ENCODE data around the gene BPHL.
"Not testable (repeated sequence)": the region's sequence is repeated elsewhere in the genome, so short reads cannot be mapped to it uniquely, and the experiment has no call there.

BPHL gene

DNA sequence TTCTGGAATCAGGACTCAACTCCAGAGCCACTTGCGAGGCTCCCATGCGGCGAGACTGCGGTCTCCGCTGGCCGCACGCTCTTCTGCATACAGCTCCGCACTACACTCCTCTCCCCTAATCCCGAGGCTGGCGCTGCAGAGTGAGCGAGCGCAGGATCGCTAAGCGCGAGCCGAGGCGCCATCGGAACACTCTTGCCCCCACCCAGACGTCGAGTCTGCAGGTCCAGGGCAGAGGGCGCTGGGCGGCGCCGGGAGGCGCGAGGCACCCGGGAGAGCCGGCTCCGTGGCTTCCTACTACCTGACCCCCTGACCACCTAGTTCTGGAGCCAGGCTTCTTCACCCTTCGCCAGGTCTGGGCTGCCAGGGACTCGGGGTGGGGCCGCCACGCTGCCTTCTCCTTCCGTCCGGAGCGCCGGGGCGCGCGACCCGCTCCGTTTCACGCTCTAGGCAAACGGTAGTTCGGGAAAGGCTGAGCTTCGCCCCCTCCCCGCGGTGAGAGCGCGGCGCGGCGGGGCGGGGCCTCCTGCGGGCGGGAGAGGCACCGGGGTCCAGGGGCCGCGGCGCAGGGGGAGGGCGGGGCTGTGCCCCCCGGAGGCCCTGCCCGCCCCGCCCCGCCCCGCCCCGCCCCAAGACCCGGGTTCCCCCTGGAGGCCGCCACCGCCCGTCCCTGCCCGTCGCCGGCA, 44.2 kb downstream of the BPHL start:
- Histone ChIP-seq H3K9ac (ENCODE audit: low read depth in 1 of 2, low read length in 2 of 2) (peak overlapping the region; percentile 58 to 80), H3K36me3 (ENCODE audit: control insufficient read depth in 1 of 2, insufficient read depth in 2 of 2, low read length in 2 of 2) (no peaks in the 10 kb centered on the region), H3K9me3 (ENCODE audit: control insufficient read depth in 1 of 2, low read length in 2 of 2) (no peaks in the 10 kb centered on the region), H3K4me3 (ENCODE audit: low read depth in 1 of 2, low read length in 2 of 2) (peak overlapping the region; percentile 59 to 79), H3K4me1 (ENCODE audit: control insufficient read depth in 1 of 2, insufficient read depth in 2 of 2, low read length in 2 of 2) (peaks cover 20 to 21% of the 10 kb centered on the region in 2 donors), H3K27ac (ENCODE audit: low read depth, low read length) (peak overlapping the region; percentile 89), H3K27me3 (ENCODE audit: control insufficient read depth in 1 of 2, insufficient read depth in 2 of 2, low read length in 2 of 2) (no peaks in the 10 kb centered on the region)

DNA sequence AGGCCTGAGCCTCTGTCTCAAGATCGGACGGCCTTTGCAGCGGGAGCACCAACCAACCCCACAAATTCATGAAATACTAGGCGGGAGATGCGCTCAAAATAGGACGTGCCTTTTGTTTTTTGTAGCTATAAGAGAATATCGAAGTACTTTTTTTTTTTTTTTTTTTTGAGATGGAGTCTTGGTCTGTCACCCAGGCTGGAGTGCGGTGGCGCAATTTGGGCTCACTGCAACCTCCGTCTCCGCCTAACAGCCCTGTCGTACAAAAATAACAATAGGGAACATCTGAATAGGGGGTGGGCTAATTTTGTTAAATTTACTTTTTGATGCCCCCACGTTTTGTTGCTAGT, 44.7 kb downstream of the BPHL start:
- peak overlapping the region; percentile 58 to 72 for H3K9ac ChIP-seq (ENCODE audit: low read depth in 1 of 2, low read length in 2 of 2)
- no peaks in the 10 kb centered on the region for H3K36me3 ChIP-seq (ENCODE audit: control insufficient read depth in 1 of 2, insufficient read depth in 2 of 2, low read length in 2 of 2)
- H3K9me3 ChIP-seq (ENCODE audit: control insufficient read depth in 1 of 2, low read length in 2 of 2), result no peaks in the 10 kb centered on the region
- peak overlapping the region; percentile 45 to 59 for H3K4me3 ChIP-seq (ENCODE audit: low read depth in 1 of 2, low read length in 2 of 2)
- H3K4me1 ChIP-seq (ENCODE audit: control insufficient read depth in 1 of 2, insufficient read depth in 2 of 2, low read length in 2 of 2), result peaks cover 18 to 20% of the 10 kb centered on the region in 2 donors
- peak overlapping the region; percentile 18 for H3K27ac ChIP-seq (ENCODE audit: low read depth, low read length)
- H3K27me3 ChIP-seq (ENCODE audit: control insufficient read depth in 1 of 2, insufficient read depth in 2 of 2, low read length in 2 of 2), result no peaks in the 10 kb centered on the region

DNA sequence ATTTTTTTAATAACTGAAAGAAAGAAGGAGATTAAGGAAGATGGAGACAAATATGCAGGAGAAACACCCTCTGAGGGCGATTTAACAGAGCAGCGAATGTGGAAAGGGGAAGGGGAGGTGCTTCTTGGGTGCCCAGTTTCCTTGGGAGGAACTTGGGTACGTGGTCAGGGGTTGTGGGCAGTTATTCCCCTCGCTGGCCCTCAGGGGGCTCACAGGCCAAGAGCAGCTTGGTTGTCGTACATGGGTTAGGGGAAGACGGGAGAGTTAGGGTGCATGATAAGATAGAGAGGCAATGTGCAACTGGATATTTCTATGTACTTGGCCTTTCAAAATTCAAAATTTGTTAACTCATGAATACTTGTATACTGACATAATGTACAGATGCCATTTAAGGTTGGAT, 45.9 kb downstream of the BPHL start:
- Histone ChIP-seq H3K4me3 (ENCODE audit: low read depth in 1 of 2, low read length in 2 of 2) (no peak overlapping the region), H3K9ac (ENCODE audit: low read depth in 1 of 2, low read length in 2 of 2) (no peak overlapping the region), H3K27ac (ENCODE audit: low read depth, low read length) (no peak overlapping the region), H3K36me3 (ENCODE audit: control insufficient read depth in 1 of 2, insufficient read depth in 2 of 2, low read length in 2 of 2) (no peaks in the 10 kb centered on the region), H3K9me3 (ENCODE audit: control insufficient read depth in 1 of 2, low read length in 2 of 2) (no peaks in the 10 kb centered on the region), H3K4me1 (ENCODE audit: control insufficient read depth in 1 of 2, insufficient read depth in 2 of 2, low read length in 2 of 2) (peaks cover 12 to 16% of the 10 kb centered on the region in 2 donors), H3K27me3 (ENCODE audit: control insufficient read depth in 1 of 2, insufficient read depth in 2 of 2, low read length in 2 of 2) (no peaks in the 10 kb centered on the region)

DNA sequence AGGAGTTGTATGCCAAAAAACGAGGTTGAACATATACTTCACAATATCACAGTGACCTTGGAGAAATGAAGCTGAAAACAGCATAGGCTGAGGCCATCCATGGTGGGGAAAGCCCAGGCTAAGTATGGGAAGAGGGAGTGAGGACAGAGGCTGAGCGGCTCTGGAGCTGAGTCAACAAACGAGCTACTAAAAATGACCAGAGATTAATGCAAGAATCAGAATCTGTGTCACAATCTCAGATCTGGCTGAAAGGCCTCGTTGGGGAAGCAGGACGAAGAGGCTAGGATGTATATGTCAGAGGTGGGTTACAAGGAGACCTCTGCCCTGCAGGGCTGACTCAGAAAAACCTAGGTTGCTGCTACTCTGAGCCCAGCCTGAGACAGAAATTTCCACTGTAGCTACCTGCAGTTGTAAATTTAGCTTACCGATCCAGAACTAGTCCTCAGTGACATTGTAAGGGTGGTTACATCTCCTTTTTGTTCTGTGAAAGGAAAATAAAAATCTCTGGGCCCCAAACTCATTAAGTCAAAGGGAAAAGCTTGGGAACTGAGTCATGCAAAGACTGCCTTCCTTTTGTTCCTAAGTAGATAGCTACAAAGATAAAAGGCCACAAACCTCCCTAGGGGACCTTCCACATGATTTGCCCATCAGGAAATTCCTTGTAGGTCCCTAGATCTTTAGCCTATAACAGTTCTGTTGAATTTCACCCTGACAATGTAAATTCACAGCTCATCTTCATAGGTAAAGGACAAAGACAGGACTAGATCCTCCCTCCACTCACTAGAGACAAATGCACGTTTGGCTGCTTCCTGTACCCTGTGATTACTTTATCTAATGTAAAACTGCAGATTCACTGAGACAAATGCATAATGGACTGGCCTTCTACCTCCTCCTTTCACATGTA, 47.4 kb downstream of the BPHL start:
- Histone ChIP-seq H3K27me3 (ENCODE audit: control insufficient read depth in 1 of 2, insufficient read depth in 2 of 2, low read length in 2 of 2) (no peaks in the 10 kb centered on the region), H3K9ac (ENCODE audit: low read depth in 1 of 2, low read length in 2 of 2) (no peak overlapping the region), H3K27ac (ENCODE audit: low read depth, low read length) (no peak overlapping the region), H3K36me3 (ENCODE audit: control insufficient read depth in 1 of 2, insufficient read depth in 2 of 2, low read length in 2 of 2) (no peaks in the 10 kb centered on the region), H3K4me1 (ENCODE audit: control insufficient read depth in 1 of 2, insufficient read depth in 2 of 2, low read length in 2 of 2) (peaks cover 2 to 9% of the 10 kb centered on the region in 2 donors), H3K4me3 (ENCODE audit: low read depth in 1 of 2, low read length in 2 of 2) (no peak overlapping the region), H3K9me3 (ENCODE audit: control insufficient read depth in 1 of 2, low read length in 2 of 2) (no peaks in the 10 kb centered on the region)

DNA sequence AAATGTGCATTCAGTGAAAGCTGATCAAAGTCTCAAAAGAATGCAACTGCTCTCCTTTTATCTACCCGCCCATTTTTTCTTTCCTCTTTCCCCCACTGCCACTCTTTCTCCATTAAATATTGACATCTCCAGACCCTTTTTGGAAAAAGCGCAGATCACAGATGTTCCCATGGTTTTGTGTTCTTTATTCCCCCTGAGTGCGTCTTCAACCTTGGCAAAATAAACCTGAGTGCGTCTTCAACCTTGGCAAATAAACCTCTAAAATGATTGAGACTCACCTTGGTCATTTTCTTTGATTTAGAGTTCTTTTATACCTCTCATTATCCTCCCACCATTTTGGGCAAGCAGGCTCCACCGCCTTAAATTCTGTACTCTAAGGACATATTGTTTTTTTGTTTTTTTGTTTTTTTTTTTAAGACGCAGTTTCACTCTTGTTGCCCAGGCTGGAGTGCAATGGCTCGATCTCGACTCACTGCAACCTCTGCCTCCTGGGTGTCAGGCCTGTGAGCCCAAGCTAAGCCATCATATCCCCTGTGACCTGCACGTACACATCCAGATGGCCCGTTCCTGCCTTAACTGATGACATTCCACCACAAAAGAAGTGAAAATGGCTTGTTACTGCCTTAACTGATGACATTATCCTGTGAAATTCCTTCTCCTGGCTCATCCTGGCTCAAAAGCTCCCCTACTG, 48.2 kb downstream of the BPHL start:
- not testable (repeated sequence) for H3K9me3 ChIP-seq (ENCODE audit: control insufficient read depth in 1 of 2, low read length in 2 of 2); H3K27ac ChIP-seq (ENCODE audit: low read depth, low read length); H3K27me3 ChIP-seq (ENCODE audit: control insufficient read depth in 1 of 2, insufficient read depth in 2 of 2, low read length in 2 of 2); H3K4me3 ChIP-seq (ENCODE audit: low read depth in 1 of 2, low read length in 2 of 2); H3K36me3 ChIP-seq (ENCODE audit: control insufficient read depth in 1 of 2, insufficient read depth in 2 of 2, low read length in 2 of 2); H3K4me1 ChIP-seq (ENCODE audit: control insufficient read depth in 1 of 2, insufficient read depth in 2 of 2, low read length in 2 of 2); H3K9ac ChIP-seq (ENCODE audit: low read depth in 1 of 2, low read length in 2 of 2)

DNA sequence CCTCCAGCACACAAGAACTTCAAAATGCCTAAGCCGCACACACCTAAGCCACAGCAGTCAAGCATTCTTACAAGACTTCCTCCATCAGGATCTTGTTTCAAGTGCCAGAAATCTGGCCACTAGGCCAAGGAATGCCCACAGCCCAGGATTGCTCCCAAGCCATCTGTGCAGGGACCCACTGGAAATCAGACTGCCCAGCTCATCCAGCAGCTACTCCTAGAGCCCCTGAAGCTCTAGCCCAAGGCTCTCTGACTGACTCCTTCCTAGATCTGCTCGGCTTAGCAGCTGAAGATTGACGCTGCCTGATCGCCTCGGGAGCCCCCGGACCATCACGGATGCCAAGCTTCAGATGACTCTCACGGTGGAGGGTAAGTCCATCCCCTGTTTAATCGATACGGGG, 49.5 kb downstream of the BPHL start:
- H3K9ac ChIP-seq (ENCODE audit: low read depth in 1 of 2, low read length in 2 of 2); H3K27me3 ChIP-seq (ENCODE audit: control insufficient read depth in 1 of 2, insufficient read depth in 2 of 2, low read length in 2 of 2); H3K4me1 ChIP-seq (ENCODE audit: control insufficient read depth in 1 of 2, insufficient read depth in 2 of 2, low read length in 2 of 2); H3K36me3 ChIP-seq (ENCODE audit: control insufficient read depth in 1 of 2, insufficient read depth in 2 of 2, low read length in 2 of 2); H3K4me3 ChIP-seq (ENCODE audit: low read depth in 1 of 2, low read length in 2 of 2); H3K27ac ChIP-seq (ENCODE audit: low read depth, low read length); H3K9me3 ChIP-seq (ENCODE audit: control insufficient read depth in 1 of 2, low read length in 2 of 2): not testable (repeated sequence)

DNA sequence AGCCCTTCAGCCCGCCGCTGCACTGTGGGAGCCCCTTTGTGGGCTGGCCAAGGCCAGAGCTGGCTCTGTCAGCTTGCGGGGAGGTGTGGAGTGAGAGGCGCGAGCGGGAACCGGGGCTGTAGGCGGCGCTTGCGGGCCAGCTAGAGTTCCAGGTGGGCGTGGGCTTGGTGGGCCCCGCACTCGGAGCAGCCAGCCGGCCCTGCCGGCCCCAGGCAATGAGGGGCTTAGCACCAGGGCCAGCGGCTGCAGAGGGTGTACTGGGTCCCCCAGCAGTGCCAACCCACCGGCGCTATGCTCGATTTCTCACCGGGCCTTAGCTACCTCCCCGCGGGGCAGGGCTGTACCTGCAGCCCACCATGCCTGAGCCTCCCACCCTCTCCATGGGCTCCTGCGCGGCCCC, 52.2 kb downstream of the BPHL start:
- not testable (repeated sequence) for H3K9ac ChIP-seq (ENCODE audit: low read depth in 1 of 2, low read length in 2 of 2); H3K9me3 ChIP-seq (ENCODE audit: control insufficient read depth in 1 of 2, low read length in 2 of 2); H3K4me1 ChIP-seq (ENCODE audit: control insufficient read depth in 1 of 2, insufficient read depth in 2 of 2, low read length in 2 of 2); H3K27me3 ChIP-seq (ENCODE audit: control insufficient read depth in 1 of 2, insufficient read depth in 2 of 2, low read length in 2 of 2); H3K27ac ChIP-seq (ENCODE audit: low read depth, low read length); H3K4me3 ChIP-seq (ENCODE audit: low read depth in 1 of 2, low read length in 2 of 2); H3K36me3 ChIP-seq (ENCODE audit: control insufficient read depth in 1 of 2, insufficient read depth in 2 of 2, low read length in 2 of 2)

DNA sequence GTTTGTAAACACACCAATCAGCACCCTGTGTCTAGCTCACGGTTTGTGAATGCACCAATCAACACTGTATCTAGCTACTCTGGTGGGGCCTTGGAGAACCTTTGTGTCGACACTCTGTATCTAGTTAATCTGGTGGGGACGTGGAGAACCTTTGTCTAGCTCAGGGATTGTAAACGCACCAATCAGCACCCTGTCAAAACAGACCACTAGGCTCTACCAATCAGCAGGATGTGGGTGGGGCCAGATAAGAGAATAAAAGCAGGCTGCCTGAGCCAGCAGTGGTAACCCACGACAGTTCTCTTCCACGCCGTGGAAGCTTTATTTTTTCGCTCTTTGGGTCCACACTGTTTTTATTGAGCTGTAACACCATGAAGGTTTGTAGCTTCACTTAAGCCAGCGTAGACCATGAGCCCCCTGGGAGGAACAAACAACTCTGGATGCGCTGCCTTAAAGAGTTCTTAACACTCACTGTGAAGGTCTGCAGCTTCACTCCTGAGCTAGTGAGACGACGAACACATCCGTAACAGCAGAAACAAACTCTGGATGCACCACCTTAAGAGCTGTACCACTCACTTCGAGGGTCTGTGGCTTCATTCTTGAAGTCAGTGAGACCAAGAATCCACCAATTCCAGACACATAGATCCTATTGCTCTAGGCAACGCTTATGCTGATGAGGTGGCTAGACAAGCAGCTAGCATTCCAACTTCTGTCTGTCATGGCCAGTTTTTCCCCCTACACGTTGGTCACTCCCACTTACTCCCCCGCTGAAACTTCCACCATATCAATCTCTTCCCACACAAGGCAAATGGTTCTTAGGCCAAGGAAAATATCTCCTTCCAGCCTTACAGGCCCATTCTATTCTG, 53.0 kb downstream of the BPHL start:
- H3K27me3 ChIP-seq (ENCODE audit: control insufficient read depth in 1 of 2, insufficient read depth in 2 of 2, low read length in 2 of 2); H3K27ac ChIP-seq (ENCODE audit: low read depth, low read length); H3K4me1 ChIP-seq (ENCODE audit: control insufficient read depth in 1 of 2, insufficient read depth in 2 of 2, low read length in 2 of 2): not testable (repeated sequence)

DNA sequence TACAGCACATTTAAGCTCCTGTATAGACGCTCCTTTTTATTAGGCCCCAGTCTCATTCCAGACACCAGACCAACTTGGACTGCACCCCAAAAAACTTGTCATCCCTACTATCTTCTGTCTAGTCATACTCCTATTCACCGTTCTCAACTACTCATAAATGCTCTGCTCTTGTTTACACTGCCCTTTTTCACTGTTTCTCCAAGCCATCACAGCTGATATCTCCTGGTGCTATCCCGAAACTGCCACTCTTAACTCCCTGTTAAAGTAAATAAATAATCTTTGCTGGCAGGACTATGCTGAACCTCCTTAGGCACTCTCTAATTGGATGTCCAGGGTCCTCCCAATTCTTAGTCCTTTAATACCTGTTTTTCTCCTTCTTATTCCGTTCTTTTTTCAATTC, 54.3 kb downstream of the BPHL start:
- not testable (repeated sequence) for H3K4me1 ChIP-seq (ENCODE audit: control insufficient read depth in 1 of 2, insufficient read depth in 2 of 2, low read length in 2 of 2); H3K9ac ChIP-seq (ENCODE audit: low read depth in 1 of 2, low read length in 2 of 2); H3K27me3 ChIP-seq (ENCODE audit: control insufficient read depth in 1 of 2, insufficient read depth in 2 of 2, low read length in 2 of 2); H3K9me3 ChIP-seq (ENCODE audit: control insufficient read depth in 1 of 2, low read length in 2 of 2); H3K36me3 ChIP-seq (ENCODE audit: control insufficient read depth in 1 of 2, insufficient read depth in 2 of 2, low read length in 2 of 2); H3K4me3 ChIP-seq (ENCODE audit: low read depth in 1 of 2, low read length in 2 of 2); H3K27ac ChIP-seq (ENCODE audit: low read depth, low read length)

More for the DNA sequence above, 53.0 kb downstream of the BPHL start:
- not testable (repeated sequence) for H3K9ac ChIP-seq (ENCODE audit: low read depth in 1 of 2, low read length in 2 of 2); H3K9me3 ChIP-seq (ENCODE audit: control insufficient read depth in 1 of 2, low read length in 2 of 2); H3K36me3 ChIP-seq (ENCODE audit: control insufficient read depth in 1 of 2, insufficient read depth in 2 of 2, low read length in 2 of 2); H3K4me3 ChIP-seq (ENCODE audit: low read depth in 1 of 2, low read length in 2 of 2)
